WI38 (cell line): ENCODE measurements around the gene CLN3.
"Not testable (repeated sequence)": the region's sequence is repeated elsewhere in the genome, so short reads cannot be mapped to it uniquely, and the experiment has no call there.

ENCODE experiments used
- H3K4me3 ChIP-seq: 2 replicates; pipeline ENCODE4 v1.5.1; 2011; ENCODE audit warnings: low read depth, mild to moderate bottlenecking, control low read depth, low read length
- CTCF ChIP-seq: IDR thresholded peaks from 2 replicates; pipeline ENCODE4 v1.5.1; 2012; ENCODE audit warnings: low read depth, mild to moderate bottlenecking, control low read depth, low read length

CLN3 gene

GRCh38 chr16:28501258-28502232 lies 9.7 kb upstream of the CLN3 start:
- no peak for TF ChIP-seq CTCF
- H3K4me3 ChIP-seq = no peak overlapping the region

- H3K4me3 ChIP-seq = not testable (repeated sequence)
These were observed 8.8 kb upstream of the CLN3 start for GRCh38 chr16:28500476-28501180.

GRCh38 chr16:28499854-28500253 lies 8.0 kb upstream of the CLN3 start:
- H3K4me3 ChIP-seq = no peak overlapping the region
- TF ChIP-seq CTCF = no peak

- no peak for TF ChIP-seq CTCF
- no peak overlapping the region for H3K4me3 ChIP-seq
These were observed 7.0 kb upstream of the CLN3 start for GRCh38 chr16:28498666-28499381.

GRCh38 chr16:28497861-28498599 lies 6.2 kb upstream of the CLN3 start:
- H3K4me3 ChIP-seq = no peak overlapping the region
- no peak for TF ChIP-seq CTCF

GRCh38 chr16:28497386-28497785 lies 5.5 kb upstream of the CLN3 start:
- no peak overlapping the region for H3K4me3 ChIP-seq
- no peak for TF ChIP-seq CTCF

- H3K4me3 ChIP-seq = no peak overlapping the region
- TF ChIP-seq CTCF = no peak
These were observed 5.0 kb upstream of the CLN3 start for GRCh38 chr16:28496844-28497243.
